Common myeloid progenitor, CD34-positive (primary cell): Measurements from ENCODE around the gene DHRS13. TPM values are rescaled to one million over a fixed set of nuclear protein-coding genes. Genes with fewer than 3 reads are reported as not detected.
A peak's percentile ranks its signal among the peaks of the same experiment; 100 is the strongest.

Experiments used
- CTCF ChIA-PET: fragments of 350-600 bp; sonication (Branson Sonifier 250); formaldehyde crosslinking; loops from one replicate; lab custom pipeline; 2021; ENCODE audit warnings: antibody characterized with exemption; lab: Charles Lee
- POLR2A ChIA-PET: fragments of 350-600 bp; sonication (Branson Sonifier 250); formaldehyde crosslinking; loops from one replicate; lab custom pipeline; 2021; ENCODE audit warnings: antibody characterized with exemption; lab: Charles Lee
- DNase-seq, 3 donors: peaks; one replicate each; pipeline versions ENCODE4 v3.0.0 to v3.0.0-alpha.2; 2013
- H3K27ac ChIP-seq, 2 experiments: 1 replicate in 1 of 2; 2 replicates in 1 of 2; pipeline ENCODE4 v1.7.0; 2013; ENCODE audit warnings: inconsistent platforms in 2 of 2, low read length in 2 of 2, mild to moderate bottlenecking in 2 of 2, low read depth in 1 of 2, moderate library complexity in 1 of 2; ENCODE audit not compliant: severe bottlenecking in 2 of 2, insufficient read depth in 1 of 2, poor library complexity in 1 of 2
- H3K27me3 ChIP-seq, 5 experiments: replicated peaks in 2 of 5; 1 replicate in 3 of 5; 2 replicates in 2 of 5; pipeline versions ENCODE4 v1.6.1 to v1.7.0; 2013; ENCODE audit warnings: low read length in 4 of 5, mild to moderate bottlenecking in 2 of 5, moderate library complexity in 2 of 5, inconsistent platforms in 1 of 5; ENCODE audit not compliant: insufficient read depth in 5 of 5, control insufficient read depth in 4 of 5
- H3K36me3 ChIP-seq, 4 experiments: 1 replicate in 2 of 4; 2 replicates in 2 of 4; pipeline versions ENCODE4 v1.6.1 to v1.7.0; 2013; ENCODE audit warnings: low read length in 3 of 4, control low read depth in 1 of 4, mild to moderate bottlenecking in 1 of 4; ENCODE audit not compliant: control insufficient read depth in 4 of 4, insufficient read depth in 4 of 4
- H3K4me1 ChIP-seq, 4 experiments: 1 replicate in 3 of 4; 2 replicates in 1 of 4; pipeline versions ENCODE4 v1.6.1 to v1.7.1; 2013; ENCODE audit warnings: low read length in 3 of 4, mild to moderate bottlenecking in 3 of 4, control low read depth in 1 of 4, inconsistent platforms in 1 of 4, moderate library complexity in 1 of 4; ENCODE audit not compliant: control insufficient read depth in 4 of 4, insufficient read depth in 4 of 4; ENCODE audit errors: control extremely low read depth in 1 of 4
- H3K4me3 ChIP-seq, 7 experiments: 1 replicate in 4 of 7; 2 replicates in 3 of 7; pipeline versions ENCODE4 v1.5.1 to v1.7.0; 2013; ENCODE audit warnings: mild to moderate bottlenecking in 7 of 7, low read length in 6 of 7, moderate library complexity in 6 of 7, inconsistent platforms in 2 of 7, low read depth in 2 of 7, control low read depth in 1 of 7; ENCODE audit not compliant: insufficient read depth in 4 of 7, control insufficient read depth in 1 of 7; ENCODE audit errors: extremely low read depth in 1 of 7
- H3K9me3 ChIP-seq, 5 experiments: 1 replicate in 4 of 5; 2 replicates in 1 of 5; pipeline versions ENCODE4 v1.6.1 to v1.7.1; 2013; ENCODE audit warnings: low read length in 4 of 5, mild to moderate bottlenecking in 2 of 5, inconsistent platforms in 1 of 5, low read depth in 1 of 5, moderate library complexity in 1 of 5; ENCODE audit not compliant: control insufficient read depth in 4 of 5, insufficient read depth in 2 of 5; ENCODE audit errors: control extremely low read depth in 1 of 5
- WGBS: methylation state at CpG from one replicate; pipeline ENCODE4 v1.1.5; 2013; ENCODE audit not compliant: insufficient coverage; 5-methylcytosine and 5-hydroxymethylcytosine counted together
- polyA plus RNA-seq: library from polyadenylated mRNA; unstranded; fragments of 120-200 nt; gene quantifications from one replicate; pipeline ENCODE4 v1.2.1, GENCODE V29; 2013

DHRS13 gene, protein sequence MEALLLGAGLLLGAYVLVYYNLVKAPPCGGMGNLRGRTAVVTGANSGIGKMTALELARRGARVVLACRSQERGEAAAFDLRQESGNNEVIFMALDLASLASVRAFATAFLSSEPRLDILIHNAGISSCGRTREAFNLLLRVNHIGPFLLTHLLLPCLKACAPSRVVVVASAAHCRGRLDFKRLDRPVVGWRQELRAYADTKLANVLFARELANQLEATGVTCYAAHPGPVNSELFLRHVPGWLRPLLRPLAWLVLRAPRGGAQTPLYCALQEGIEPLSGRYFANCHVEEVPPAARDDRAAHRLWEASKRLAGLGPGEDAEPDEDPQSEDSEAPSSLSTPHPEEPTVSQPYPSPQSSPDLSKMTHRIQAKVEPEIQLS
- polyA plus RNA-seq: 10.6 TPM

DNA sequence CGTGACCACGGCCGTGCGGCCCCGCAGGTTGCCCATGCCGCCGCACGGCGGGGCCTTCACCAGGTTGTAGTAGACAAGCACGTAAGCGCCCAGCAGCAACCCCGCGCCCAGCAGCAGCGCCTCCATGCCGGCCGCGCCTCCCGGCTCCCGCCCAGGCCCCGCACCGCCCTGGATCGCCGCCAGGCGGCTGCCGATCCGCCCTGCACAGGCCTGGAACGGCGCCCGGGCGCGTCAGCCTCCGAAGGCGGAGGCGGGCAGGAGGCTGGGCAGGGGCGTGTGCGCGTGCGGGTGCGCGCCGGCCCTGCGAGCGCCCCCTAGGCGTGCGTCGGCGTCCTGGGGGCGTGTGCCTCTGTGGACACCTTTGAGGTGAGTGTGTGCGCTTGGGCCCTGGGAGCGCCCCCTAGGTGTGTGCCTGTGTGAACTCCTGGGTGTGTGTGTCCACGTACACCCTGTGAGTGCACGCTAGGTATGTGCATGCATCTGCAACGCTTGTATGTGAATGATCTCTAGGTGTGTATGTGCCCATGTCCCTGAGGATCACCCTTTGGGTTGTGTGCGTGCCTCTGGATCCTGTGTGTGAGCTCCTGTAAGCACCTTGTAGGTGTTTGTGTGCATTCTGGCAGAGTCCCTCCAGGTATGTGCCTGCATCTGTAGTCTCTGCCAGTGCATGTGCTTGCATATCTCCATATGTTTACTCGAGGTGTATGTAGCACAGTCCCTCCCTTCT, at the start of gene DHRS13:
Gene DHRS13, minus strand, starts transcription at position 261 of the 727 bp plus-strand sequence. Its CDS starts 135 bp downstream, at position 126.
- Histone ChIP-seq H3K36me3 (peaks cover 9 to 41% (median 27%) of the 10 kb centered on the region in 4 experiments), H3K27me3 (no peaks in the 10 kb centered on the region), H3K27ac (peak within 1 kb of the TSS; percentile 21 to 77), H3K4me3 (peak within 1 kb of the TSS; percentile 62 to 79 (median 75)), H3K4me1 (peaks cover 0 to 32% (median 23%) of the 10 kb centered on the region in 4 experiments), H3K9me3 (no peaks in the 10 kb centered on the region)
- CTCF ChIA-PET: interaction anchor here (0.6 to 17.7 kb wide), 23 partner anchors 10 to 192 kb away, joined by 3 to 216 read pairs (median 4); partner anchors contain the start of genes PROCA1 and TLCD1
- under 1% methylated on average over 48 of the region's 55 CpGs for WGBS
- POLR2A ChIA-PET: interaction anchor here (1.3 kb wide), 1 partner anchor 46 kb away, joined by 5 read pairs; no protein-coding TSS in a partner anchor
- peak; percentile 96 to 97 (median 96) for DNase-seq

- CTCF ChIA-PET: interaction anchor here (0.6 to 13.6 kb wide), 18 partner anchors 10 to 226 kb away, joined by 3 to 128 read pairs (median 5); partner anchors contain the start of genes DHRS13 and TLCD1
- DNase-seq: peak; percentile 99 to 100 (median 100)
- POLR2A ChIA-PET: interaction anchor here (0.5 to 1.6 kb wide), 7 partner anchors 15 to 232 kb away, joined by 3 to 11 read pairs (median 3); partner anchors contain the start of genes FLOT2 and RPL23A
- Histone ChIP-seq H3K4me3 (peak overlapping the region; percentile 61 to 95 (median 84)), H3K27me3 (no peaks in the 10 kb centered on the region), H3K36me3 (no peaks in the 10 kb centered on the region), H3K27ac (peak overlapping the region; percentile 92 to 96), H3K4me1 (peaks cover 13 to 42% (median 30%) of the 10 kb centered on the region in 4 experiments), H3K9me3 (no peaks in the 10 kb centered on the region)
- 3% methylated on average over 27 of the region's 36 CpGs for WGBS
Observed at GRCh38 chr17:28951991-28952975, 49.4 kb upstream of the DHRS13 start.

GRCh38 chr17:28951428-28951990, 48.6 kb upstream of the DHRS13 start, which contains the start of gene PHF12:
Gene PHF12 (minus strand): TSS chr17:28951518. CDS start chr17:28950960, 558 bp downstream.
- ChIA-PET CTCF (interaction anchor here (1.1 to 13.6 kb wide), 7 partner anchors 11 to 186 kb away, joined by 3 to 128 read pairs (median 10); partner anchors contain the start of gene DHRS13), POLR2A (interaction anchor here (0.8 to 1.6 kb wide), 6 partner anchors 15 to 232 kb away, joined by 3 to 11 read pairs (median 3); partner anchors contain the start of genes FLOT2 and RPL23A)
- peaks cover 17 to 46% (median 38%) of the 10 kb centered on the region in 4 experiments for H3K4me1 ChIP-seq
- peak within 1 kb of the TSS; percentile 84 to 98 (median 92) for H3K4me3 ChIP-seq
- peak within 1 kb of the TSS; percentile 92 to 96 for H3K27ac ChIP-seq
- 1% methylated on average over 42 of the region's 51 CpGs for WGBS
- no peaks in the 10 kb centered on the region for H3K9me3 ChIP-seq
- peak; percentile 100 for DNase-seq
- H3K36me3 ChIP-seq: no peaks in the 10 kb centered on the region
- no peaks in the 10 kb centered on the region for H3K27me3 ChIP-seq

DNA sequence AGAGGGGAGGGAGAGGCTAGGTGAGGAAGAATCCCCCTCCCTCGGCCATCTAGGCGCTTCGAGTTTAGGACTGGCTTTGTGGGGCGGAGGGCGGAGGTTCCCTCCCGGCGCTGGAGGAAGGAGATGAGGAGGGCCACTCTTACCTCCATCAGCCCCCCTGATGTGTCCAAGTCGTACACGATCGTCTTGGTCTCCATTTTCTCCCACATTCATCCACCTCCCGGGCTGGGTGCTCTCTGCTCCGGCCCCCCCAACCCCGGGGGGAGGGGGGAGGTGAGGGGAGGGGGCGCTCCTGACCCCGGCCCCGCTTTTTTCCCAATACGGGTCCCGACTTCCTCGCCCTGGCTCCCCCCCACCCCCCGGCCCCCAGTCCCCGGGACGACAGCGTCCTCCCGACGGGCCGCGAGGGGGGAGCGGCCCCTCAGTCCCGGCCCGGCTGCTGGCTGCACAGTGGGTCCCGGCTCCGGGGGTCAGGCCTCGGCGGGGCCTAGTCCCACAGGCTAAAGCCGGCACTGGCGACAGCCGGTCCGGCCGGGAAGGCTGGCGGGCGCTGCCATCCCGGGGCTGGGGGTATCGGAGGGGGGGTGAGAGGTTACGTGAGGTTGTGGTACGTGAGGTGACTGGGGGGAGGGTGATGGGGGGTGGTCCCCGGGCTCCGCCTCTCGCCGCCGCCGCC, 48.0 kb upstream of the DHRS13 start:
- no peak for DNase-seq
- Histone ChIP-seq H3K36me3 (no peaks in the 10 kb centered on the region), H3K27ac (peak overlapping the region; percentile 76 to 90), H3K27me3 (no peaks in the 10 kb centered on the region), H3K4me1 (peaks cover 22 to 51% (median 42%) of the 10 kb centered on the region in 4 experiments), H3K4me3 (peak overlapping the region; percentile 82 to 98 (median 91)), H3K9me3 (no peaks in the 10 kb centered on the region)
- ChIA-PET POLR2A (interaction anchor here (0.7 to 2.8 kb wide), 9 partner anchors 16 to 231 kb away, joined by 3 to 23 read pairs (median 4); partner anchors contain the start of genes FLOT2 and RPL23A), CTCF (interaction anchor here (0.9 to 13.6 kb wide), 9 partner anchors 15 to 224 kb away, joined by 3 to 128 read pairs (median 12); partner anchors contain the start of gene DHRS13)
- 0% methylated on average over 12 of the region's 51 CpGs for WGBS

- POLR2A ChIA-PET: interaction anchor here (0.6 to 2.8 kb wide), 9 partner anchors 17 to 200 kb away, joined by 3 to 23 read pairs (median 4); partner anchors contain the start of gene DHRS13
- Histone ChIP-seq H3K9me3 (no peaks in the 10 kb centered on the region), H3K36me3 (peaks cover 0 to 5% (median 0%) of the 10 kb centered on the region in 4 experiments), H3K4me1 (peaks cover 23 to 54% (median 45%) of the 10 kb centered on the region in 4 experiments), H3K27ac (peak overlapping the region; percentile 76 to 90), H3K27me3 (no peaks in the 10 kb centered on the region), H3K4me3 (peak overlapping the region; percentile 82 to 98 (median 91))
- CTCF ChIA-PET: interaction anchor here (0.9 to 13.6 kb wide), 9 partner anchors 15 to 223 kb away, joined by 3 to 128 read pairs (median 11); partner anchors contain the start of genes DHRS13 and FLOT2
- DNase-seq: peak; percentile 48 to 82 (median 76)
- 0% methylated on average over 29 of the region's 43 CpGs for WGBS
Observed at GRCh38 chr17:28950017-28950751, 47.3 kb upstream of the DHRS13 start.
